Activated T-cell treated with anti-CD3 and anti-CD28 coated beads for 1 hour (primary cell): ENCODE data around the gene NBEAL1.
"Not testable (repeated sequence)": the region's sequence is repeated elsewhere in the genome, so short reads cannot be mapped to it uniquely, and the experiment has no call there.

Experiments
- DNase-seq: peaks from one replicate; pipeline ENCODE4 v3.0.0-alpha.2; 2020; ENCODE audit warnings: low read depth

Gene NBEAL1

GRCh38 chr2:203039211-203039610 lies 24.5 kb downstream of the NBEAL1 start:
- not testable (repeated sequence) for DNase-seq

GRCh38 chr2:203040966-203041521 lies 26.4 kb downstream of the NBEAL1 start:
- DNase-seq, result no peak

- no peak for DNase-seq
These were observed 27.5 kb downstream of the NBEAL1 start for GRCh38 chr2:203042178-203042577.

GRCh38 chr2:203043226-203043625 lies 28.6 kb downstream of the NBEAL1 start:
- DNase-seq, result no peak

- no peak for DNase-seq
These were observed 31.2 kb downstream of the NBEAL1 start for GRCh38 chr2:203045867-203046266.

- no peak for DNase-seq
These were observed 37.9 kb downstream of the NBEAL1 start for GRCh38 chr2:203052539-203052938.

- no peak for DNase-seq
These were observed 45.0 kb downstream of the NBEAL1 start for GRCh38 chr2:203059567-203060240.

- DNase-seq, result no peak
These were observed 46.7 kb downstream of the NBEAL1 start for GRCh38 chr2:203061346-203061745.

- no peak for DNase-seq
These were observed 47.5 kb downstream of the NBEAL1 start for GRCh38 chr2:203062126-203062525.

GRCh38 chr2:203066519-203067091 lies 51.9 kb downstream of the NBEAL1 start:
- DNase-seq, result not testable (repeated sequence)

- DNase-seq, result no peak
These were observed 56.0 kb downstream of the NBEAL1 start for GRCh38 chr2:203070701-203071100.

- no peak for DNase-seq
These were observed 56.5 kb downstream of the NBEAL1 start for GRCh38 chr2:203071148-203071547.

GRCh38 chr2:203072371-203072770 lies 57.7 kb downstream of the NBEAL1 start:
- DNase-seq, result no peak

- no peak for DNase-seq
These were observed 62.8 kb downstream of the NBEAL1 start for GRCh38 chr2:203077451-203077850.

- no peak for DNase-seq
These were observed 65.9 kb downstream of the NBEAL1 start for GRCh38 chr2:203080447-203081045.

- no peak for DNase-seq
These were observed 68.7 kb downstream of the NBEAL1 start for GRCh38 chr2:203083328-203083727.

GRCh38 chr2:203086381-203086780 lies 71.7 kb downstream of the NBEAL1 start:
- DNase-seq, result not testable (repeated sequence)

GRCh38 chr2:203090721-203091120 lies 76.0 kb downstream of the NBEAL1 start:
- DNase-seq, result not testable (repeated sequence)

GRCh38 chr2:203097735-203098134 lies 83.1 kb downstream of the NBEAL1 start:
- DNase-seq, result no peak

- DNase-seq, result not testable (repeated sequence)
These were observed 87.7 kb downstream of the NBEAL1 start for GRCh38 chr2:203102357-203102756.

- DNase-seq, result no peak
These were observed 89.6 kb downstream of the NBEAL1 start for GRCh38 chr2:203104273-203104672.

- no peak for DNase-seq
These were observed 91.3 kb downstream of the NBEAL1 start for GRCh38 chr2:203105996-203106395.

- not testable (repeated sequence) for DNase-seq
These were observed 95.8 kb downstream of the NBEAL1 start for GRCh38 chr2:203110496-203110895.
